MM.1S (cell line): ENCODE data around the gene SEC63.

Source experiments
- EZH2phosphoT487 ChIP-seq: fragments of 300-600 bp; sonication (generic); IDR thresholded peaks from 2 replicates; pipeline ENCODE4 v1.6.1; 2018; ENCODE audit warnings: antibody characterized with exemption, low read length
- TF ChIP-seq, protein P1 (sequence below): fragments of 300-600 bp; sonication (generic); IDR thresholded peaks from 2 replicates; pipeline ENCODE4 v1.5.1; 2016; ENCODE audit warnings: antibody characterized with exemption, low read length, mixed read lengths

DNA sequence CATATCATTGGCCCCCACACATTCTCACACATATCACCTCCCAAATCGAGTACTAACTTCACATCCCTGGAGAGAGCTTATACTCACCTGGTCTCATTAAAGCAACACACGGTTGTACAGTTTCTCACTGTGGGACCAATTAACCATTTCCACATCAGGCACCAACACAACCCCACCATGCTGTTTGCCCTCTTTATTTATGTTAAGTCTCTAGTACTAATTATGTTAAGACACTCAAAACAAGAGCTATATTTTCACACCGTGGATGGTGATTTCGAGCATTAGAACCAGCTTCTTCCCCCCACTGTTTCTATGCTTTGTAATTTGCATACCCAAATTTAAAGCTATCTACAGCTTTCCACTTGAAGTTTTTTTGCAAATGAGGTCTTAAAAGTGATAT, 140.2 kb downstream of the SEC63 start:
- TF ChIP-seq, protein P1, sequence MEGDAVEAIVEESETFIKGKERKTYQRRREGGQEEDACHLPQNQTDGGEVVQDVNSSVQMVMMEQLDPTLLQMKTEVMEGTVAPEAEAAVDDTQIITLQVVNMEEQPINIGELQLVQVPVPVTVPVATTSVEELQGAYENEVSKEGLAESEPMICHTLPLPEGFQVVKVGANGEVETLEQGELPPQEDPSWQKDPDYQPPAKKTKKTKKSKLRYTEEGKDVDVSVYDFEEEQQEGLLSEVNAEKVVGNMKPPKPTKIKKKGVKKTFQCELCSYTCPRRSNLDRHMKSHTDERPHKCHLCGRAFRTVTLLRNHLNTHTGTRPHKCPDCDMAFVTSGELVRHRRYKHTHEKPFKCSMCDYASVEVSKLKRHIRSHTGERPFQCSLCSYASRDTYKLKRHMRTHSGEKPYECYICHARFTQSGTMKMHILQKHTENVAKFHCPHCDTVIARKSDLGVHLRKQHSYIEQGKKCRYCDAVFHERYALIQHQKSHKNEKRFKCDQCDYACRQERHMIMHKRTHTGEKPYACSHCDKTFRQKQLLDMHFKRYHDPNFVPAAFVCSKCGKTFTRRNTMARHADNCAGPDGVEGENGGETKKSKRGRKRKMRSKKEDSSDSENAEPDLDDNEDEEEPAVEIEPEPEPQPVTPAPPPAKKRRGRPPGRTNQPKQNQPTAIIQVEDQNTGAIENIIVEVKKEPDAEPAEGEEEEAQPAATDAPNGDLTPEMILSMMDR = no peak
- TF ChIP-seq EZH2phosphoT487 = no peak
